Ascending aorta (tissue), 2 donors: ENCODE results near the gene PDE9A. TPM values are rescaled to one million over a fixed set of nuclear protein-coding genes. Genes with fewer than 3 reads are reported as not detected.

Experiments used
- DNase-seq, 2 donors: peaks; one replicate each; pipeline ENCODE4 v3.0.0-alpha.2; 2019; ENCODE audit warnings: low spot score in 2 of 2
- H3K27ac ChIP-seq, 2 donors: fragments of 200-600 bp; sonication (generic); one replicate each; pipeline ENCODE4 v1.5.1; 2016 to 2017; ENCODE audit warnings: mild to moderate bottlenecking in 1 of 2
- H3K27me3 ChIP-seq: fragments of 200-600 bp; sonication (generic); one replicate; pipeline ENCODE4 v1.5.1; 2017
- H3K36me3 ChIP-seq, 2 donors: fragments of 200-600 bp; sonication (generic); one replicate each; pipeline ENCODE4 v1.5.1; 2016
- H3K4me1 ChIP-seq, 2 donors: fragments of 200-600 bp; sonication (generic); one replicate each; pipeline ENCODE4 v1.5.1; 2016 to 2017; ENCODE audit warnings: mild to moderate bottlenecking in 1 of 2
- H3K4me3 ChIP-seq, 2 donors: fragments of 200-600 bp; sonication (generic); one replicate each; pipeline ENCODE4 v1.5.1; 2016 to 2017; ENCODE audit warnings: mild to moderate bottlenecking in 1 of 2
- H3K9me3 ChIP-seq, 2 donors: fragments of 200-600 bp; sonication (generic); one replicate each; pipeline ENCODE4 v1.5.1; 2016
- intact Hi-C: fragments of 100-400 bp; cut with DNase I; formaldehyde crosslinking; loops from one replicate; pipeline ENCODE4 v1.15.1; 2023
- total RNA-seq: library from RNA; depleted of rRNA; stranded (reverse); fragments of >200 nt; gene quantifications from one replicate; pipeline ENCODE4 v1.1.0, GENCODE V29; 2016
- TF ChIP-seq, protein P1 (sequence below), 3 experiments: fragments of 200-600 bp in 2 of 3; fragments of 450-650 bp in 1 of 3; sonication (generic) in 2 of 3; IDR thresholded peaks; one replicate each; pipeline ENCODE4 v1.5.1; 2016 to 2019; ENCODE audit warnings: antibody characterized with exemption in 3 of 3, mild to moderate bottlenecking in 1 of 3, moderate library complexity in 1 of 3

Gene PDE9A
- total RNA-seq, 1 donor from 2014 or later = 2.2 TPM

DNA sequence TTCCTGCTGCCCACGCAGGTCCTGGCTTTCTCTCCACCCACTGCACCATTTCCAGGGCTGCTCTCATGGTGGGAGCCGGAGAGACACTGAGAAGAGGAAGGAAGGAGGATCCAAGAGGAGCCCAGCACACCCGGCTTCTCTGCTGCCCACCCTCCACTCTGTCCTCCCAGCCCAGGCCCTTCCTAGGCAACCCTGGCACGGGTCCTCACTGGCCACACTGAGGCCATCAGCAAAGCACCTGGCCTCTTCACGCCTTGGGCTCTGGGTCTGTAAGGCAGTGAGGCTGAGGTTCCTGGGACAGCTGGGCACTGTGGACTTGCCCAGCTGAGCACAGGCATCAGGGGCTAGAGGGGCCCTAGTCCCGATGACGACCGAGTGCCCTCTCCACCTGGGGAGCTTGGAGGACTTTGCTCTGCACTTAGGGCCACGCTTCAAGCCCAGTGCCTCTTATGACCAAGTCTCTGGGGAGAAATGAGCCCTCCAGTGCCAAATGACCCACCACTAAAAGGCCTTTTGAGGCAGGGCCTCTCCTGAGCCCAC lies 43.1 kb downstream of the PDE9A start:
- H3K4me3 ChIP-seq = no peak overlapping the region

DNA sequence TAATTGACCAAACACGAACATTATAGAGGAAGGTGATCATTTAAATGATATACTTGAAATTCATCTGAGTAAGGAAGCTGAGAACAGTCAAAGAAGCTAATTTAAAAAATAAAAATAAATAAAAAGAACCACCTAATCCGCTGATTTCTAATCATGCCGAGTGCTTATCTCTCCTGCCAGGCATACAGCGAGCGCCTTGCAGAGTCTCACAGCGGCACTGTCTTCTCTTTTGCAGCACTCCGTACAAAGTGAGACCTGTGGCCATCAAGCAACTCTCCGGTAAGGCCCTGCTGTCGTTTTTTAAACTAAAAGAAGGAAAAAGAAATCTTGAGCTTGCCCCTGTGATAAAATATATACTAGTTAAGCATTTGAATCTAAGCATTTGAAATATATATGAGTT lies 45.3 kb downstream of the PDE9A start:
- H3K4me3 ChIP-seq = no peak overlapping the region
- H3K27me3 ChIP-seq = no peaks in the 10 kb centered on the region
- intact Hi-C loops = no loop called here
- no peaks in the 10 kb centered on the region for H3K9me3 ChIP-seq
- no peak for DNase-seq
- TF ChIP-seq, protein P1, sequence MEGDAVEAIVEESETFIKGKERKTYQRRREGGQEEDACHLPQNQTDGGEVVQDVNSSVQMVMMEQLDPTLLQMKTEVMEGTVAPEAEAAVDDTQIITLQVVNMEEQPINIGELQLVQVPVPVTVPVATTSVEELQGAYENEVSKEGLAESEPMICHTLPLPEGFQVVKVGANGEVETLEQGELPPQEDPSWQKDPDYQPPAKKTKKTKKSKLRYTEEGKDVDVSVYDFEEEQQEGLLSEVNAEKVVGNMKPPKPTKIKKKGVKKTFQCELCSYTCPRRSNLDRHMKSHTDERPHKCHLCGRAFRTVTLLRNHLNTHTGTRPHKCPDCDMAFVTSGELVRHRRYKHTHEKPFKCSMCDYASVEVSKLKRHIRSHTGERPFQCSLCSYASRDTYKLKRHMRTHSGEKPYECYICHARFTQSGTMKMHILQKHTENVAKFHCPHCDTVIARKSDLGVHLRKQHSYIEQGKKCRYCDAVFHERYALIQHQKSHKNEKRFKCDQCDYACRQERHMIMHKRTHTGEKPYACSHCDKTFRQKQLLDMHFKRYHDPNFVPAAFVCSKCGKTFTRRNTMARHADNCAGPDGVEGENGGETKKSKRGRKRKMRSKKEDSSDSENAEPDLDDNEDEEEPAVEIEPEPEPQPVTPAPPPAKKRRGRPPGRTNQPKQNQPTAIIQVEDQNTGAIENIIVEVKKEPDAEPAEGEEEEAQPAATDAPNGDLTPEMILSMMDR (IDR thresholded peaks at IDR 0.05) = no peak
- no peaks in the 10 kb centered on the region for H3K4me1 ChIP-seq
- H3K36me3 ChIP-seq = no peaks in the 10 kb centered on the region
- no peak overlapping the region for H3K27ac ChIP-seq

More for the DNA sequence above, 43.1 kb downstream of the PDE9A start:
- no peaks in the 10 kb centered on the region for H3K36me3 ChIP-seq
- H3K4me1 ChIP-seq = no peaks in the 10 kb centered on the region
- no peak overlapping the region for H3K27ac ChIP-seq
- intact Hi-C loops = no loop called here
- no peak for DNase-seq
- TF ChIP-seq, protein P1 (IDR thresholded peaks at IDR 0.05) = no peak
- H3K27me3 ChIP-seq = no peaks in the 10 kb centered on the region
- no peaks in the 10 kb centered on the region for H3K9me3 ChIP-seq

DNA sequence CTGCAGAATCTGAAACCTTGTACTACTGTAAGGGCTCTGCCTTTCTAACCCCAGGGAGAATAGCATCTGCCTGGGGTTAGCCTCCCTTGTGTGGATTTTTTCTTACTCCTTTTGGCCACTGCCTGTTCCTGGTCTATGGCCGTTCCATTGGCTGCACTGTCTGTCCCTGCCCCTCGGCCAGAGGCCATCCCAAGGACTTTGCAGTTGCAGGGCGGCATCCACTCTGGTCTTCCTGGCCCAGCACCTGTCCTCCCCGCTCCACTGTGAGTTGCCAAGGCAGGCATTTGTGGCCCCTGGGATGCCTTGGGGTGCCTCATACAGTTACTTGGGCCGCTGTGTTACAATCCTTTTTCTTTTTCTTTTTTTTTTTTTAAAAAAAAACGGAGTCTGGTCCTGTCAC lies 45.8 kb downstream of the PDE9A start:
- no peaks in the 10 kb centered on the region for H3K36me3 ChIP-seq
- H3K9me3 ChIP-seq = no peaks in the 10 kb centered on the region
- no peak for DNase-seq
- no peak overlapping the region for H3K27ac ChIP-seq
- TF ChIP-seq, protein P1 (IDR thresholded peaks at IDR 0.05) = no peak
- H3K4me3 ChIP-seq = no peak overlapping the region
- H3K4me1 ChIP-seq = no peaks in the 10 kb centered on the region
- intact Hi-C loops = no loop called here
- no peaks in the 10 kb centered on the region for H3K27me3 ChIP-seq

DNA sequence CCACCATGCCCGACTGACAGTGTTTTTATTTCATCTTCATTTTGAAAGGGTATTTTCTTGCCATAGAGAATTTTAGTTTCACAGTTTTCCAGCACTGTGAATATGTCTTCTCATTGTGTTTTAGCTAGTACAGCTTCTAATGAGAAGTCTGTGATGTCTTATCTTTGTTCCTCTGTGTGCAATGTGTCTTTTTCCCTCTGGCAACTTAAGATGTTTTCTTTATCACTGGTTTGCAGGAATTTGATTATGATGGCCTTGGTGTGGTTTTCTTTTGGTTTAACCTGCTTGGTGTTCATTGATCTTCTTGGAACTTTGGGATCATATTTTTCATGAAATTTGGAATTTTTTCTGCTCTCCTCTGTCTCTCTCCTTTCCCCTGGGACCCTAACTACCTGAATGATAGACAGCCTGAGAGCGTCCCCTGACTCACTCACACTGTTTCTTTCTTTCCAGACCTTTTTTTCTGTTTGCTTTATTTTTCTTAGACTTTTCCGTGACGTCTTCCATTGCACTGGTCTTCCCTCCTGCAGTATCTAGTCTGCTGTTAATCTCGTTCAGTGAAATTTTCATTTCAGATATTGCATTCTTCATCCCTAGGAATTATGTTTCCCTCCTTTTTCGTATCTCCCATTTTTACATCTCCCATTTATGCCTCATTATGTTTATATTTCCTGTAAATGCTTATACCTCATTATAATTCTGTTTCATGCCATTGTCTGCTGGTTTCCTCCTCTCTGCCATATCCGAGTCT lies 48.5 kb downstream of the PDE9A start:
- Histone ChIP-seq H3K4me3 (no peak overlapping the region), H3K36me3 (no peaks in the 10 kb centered on the region), H3K27me3 (no peaks in the 10 kb centered on the region), H3K9me3 (no peaks in the 10 kb centered on the region), H3K4me1 (no peaks in the 10 kb centered on the region), H3K27ac (no peak overlapping the region)
- intact Hi-C loops = no loop called here
- no peak for DNase-seq
- TF ChIP-seq, protein P1 (IDR thresholded peaks at IDR 0.05) = no peak

DNA sequence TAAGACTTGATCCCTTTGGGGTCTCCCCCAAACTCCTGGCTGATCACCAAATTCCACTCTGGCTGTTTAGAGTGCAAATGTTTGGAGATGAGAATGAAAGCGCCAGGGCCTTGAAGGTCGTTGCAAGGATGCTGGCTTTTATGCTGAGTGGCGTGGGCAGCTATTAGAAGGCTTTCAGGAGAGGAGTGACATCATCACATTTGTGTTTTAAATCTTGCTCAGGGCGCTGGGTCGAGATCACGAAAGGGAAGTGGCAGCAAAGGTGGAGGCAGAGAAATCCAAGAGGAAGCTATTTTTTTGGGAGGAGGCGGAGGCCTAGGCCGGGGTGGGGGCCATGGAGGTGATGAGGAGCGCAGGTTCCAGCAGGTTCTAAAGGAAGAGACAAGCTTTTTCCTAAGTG lies 49.3 kb downstream of the PDE9A start:
- H3K4me3 ChIP-seq = no peak overlapping the region
- DNase-seq = no peak
- H3K9me3 ChIP-seq = no peaks in the 10 kb centered on the region
- TF ChIP-seq, protein P1 (IDR thresholded peaks at IDR 0.05) = no peak
- intact Hi-C loops = no loop called here
- no peak overlapping the region for H3K27ac ChIP-seq
- H3K36me3 ChIP-seq = no peaks in the 10 kb centered on the region
- no peaks in the 10 kb centered on the region for H3K4me1 ChIP-seq
- H3K27me3 ChIP-seq = no peaks in the 10 kb centered on the region
